HEK293 (cell line): Measurements from ENCODE around the gene CELF4.

Source experiments
- CTCF ChIA-PET: fragments of 350-600 bp; formaldehyde crosslinking; extraction: SDS; loops from one replicate; lab custom pipeline; 2021; ENCODE audit warnings: antibody characterized with exemption; lab: Yijun Ruan, JAX
- POLR2A ChIA-PET: fragments of 300-600 bp; formaldehyde crosslinking; extraction: SDS; loops from one replicate; lab custom pipeline; 2020; ENCODE audit warnings: antibody characterized with exemption, inconsistent platforms; lab: Yijun Ruan, JAX
- H3K27ac ChIP-seq: fragments of 200-500 bp; sonication (Bioruptor generic); 2 replicates; pipeline ENCODE4 v1.5.1; 2014; ENCODE audit warnings: low read depth, low read length, control low read depth, inconsistent platforms; ENCODE audit errors: extremely low read depth
- H3K36me3 ChIP-seq, 2 experiments: fragments of 200-500 bp in 1 of 2; sonication (Bioruptor generic) in 1 of 2; 1 replicate in 1 of 2; 2 replicates in 1 of 2; pipeline ENCODE4 v1.5.1; 2014 to 2017; ENCODE audit warnings: inconsistent platforms in 2 of 2, low read length in 2 of 2; ENCODE audit not compliant: control insufficient read depth in 2 of 2, insufficient read depth in 1 of 2
- H3K4me1 ChIP-seq: fragments of 200-500 bp; sonication (Bioruptor generic); 2 replicates; pipeline ENCODE4 v1.5.1; 2014; ENCODE audit warnings: mild to moderate bottlenecking, low read length, inconsistent platforms; ENCODE audit not compliant: control insufficient read depth, insufficient read depth
- H3K4me3 ChIP-seq: 2 replicates; pipeline ENCODE4 v1.5.1; 2011; ENCODE audit warnings: low read depth, mild to moderate bottlenecking, control low read depth, low read length, moderate library complexity
- H3K9me3 ChIP-seq: fragments of 200-500 bp; sonication (Bioruptor generic); 2 replicates; pipeline ENCODE4 v1.5.1; 2014; ENCODE audit warnings: low read depth, low read length, inconsistent platforms; ENCODE audit not compliant: control insufficient read depth, insufficient read depth
- EGR2 ChIP-seq: fragments of 450-650 bp; formaldehyde crosslinking; IDR thresholded peaks from 2 replicates; pipeline ENCODE4 v1.5.1; 2016; ENCODE audit warnings: low read depth, missing biosample characterization, missing genetic modification characterization
- MYNN ChIP-seq: fragments of 450-650 bp; formaldehyde crosslinking; IDR thresholded peaks from 2 replicates; pipeline ENCODE4 v1.5.1; 2016; ENCODE audit warnings: missing biosample characterization, missing genetic modification characterization, borderline replicate concordance
- OVOL3 ChIP-seq: fragments of 450-650 bp; formaldehyde crosslinking; IDR thresholded peaks from 2 replicates; pipeline ENCODE4 v1.5.1; 2016; ENCODE audit warnings: missing biosample characterization, missing genetic modification characterization
- SETDB1 ChIP-seq: IDR thresholded peaks from one replicate; pipeline ENCODE4 v1.6.1; 2017; ENCODE audit warnings: mild to moderate bottlenecking, low read length, moderate library complexity, mixed read lengths; ENCODE audit not compliant: insufficient read length
- SP3 ChIP-seq: fragments of 450-650 bp; formaldehyde crosslinking; IDR thresholded peaks from 2 replicates; pipeline ENCODE4 v1.5.1; 2016; ENCODE audit warnings: missing biosample characterization, missing genetic modification characterization
- TRIM28 ChIP-seq: IDR thresholded peaks from 2 replicates; pipeline ENCODE4 v1.6.1; 2011; ENCODE audit warnings: low read length, control low read depth, borderline replicate concordance
- ZFHX2 ChIP-seq: fragments of 450-650 bp; formaldehyde crosslinking; conservative IDR thresholded peaks from 2 replicates; pipeline ENCODE4 v1.5.1; 2016; ENCODE audit warnings: missing biosample characterization, missing genetic modification characterization
- ZNF10 ChIP-seq: fragments of 450-650 bp; formaldehyde crosslinking; IDR thresholded peaks from 2 replicates; pipeline ENCODE4 v1.5.1; 2017; ENCODE audit warnings: missing biosample characterization, missing genetic modification characterization
- ZNF23 ChIP-seq: fragments of 450-650 bp; formaldehyde crosslinking; IDR thresholded peaks from 2 replicates; pipeline ENCODE4 v1.5.1; 2016; ENCODE audit warnings: missing biosample characterization, missing genetic modification characterization, borderline replicate concordance
- ZNF248 ChIP-seq: fragments of 450-650 bp; formaldehyde crosslinking; IDR thresholded peaks from 2 replicates; pipeline ENCODE4 v1.5.1; 2017; ENCODE audit warnings: missing biosample characterization, missing genetic modification characterization
- ZNF266 ChIP-seq: fragments of 450-650 bp; formaldehyde crosslinking; IDR thresholded peaks from 2 replicates; pipeline ENCODE4 v1.5.1; 2016; ENCODE audit warnings: missing biosample characterization, missing genetic modification characterization, low read depth
- ZNF335 ChIP-seq: fragments of 450-650 bp; formaldehyde crosslinking; conservative IDR thresholded peaks from 2 replicates; pipeline ENCODE4 v1.5.1; 2016; ENCODE audit warnings: missing biosample characterization, missing genetic modification characterization
- ZNF341 ChIP-seq: fragments of 450-650 bp; formaldehyde crosslinking; IDR thresholded peaks from 2 replicates; pipeline ENCODE4; 2016; ENCODE audit warnings: low read depth, missing biosample characterization, missing genetic modification characterization
- ZNF548 ChIP-seq: fragments of 450-650 bp; formaldehyde crosslinking; IDR thresholded peaks from 2 replicates; pipeline ENCODE4 v1.5.1; 2016; ENCODE audit warnings: missing biosample characterization, missing genetic modification characterization
- ZNF580 ChIP-seq: fragments of 450-650 bp; formaldehyde crosslinking; IDR thresholded peaks from 2 replicates; pipeline ENCODE4 v1.5.1; 2016; ENCODE audit warnings: missing biosample characterization, missing genetic modification characterization
- ZNF629 ChIP-seq: fragments of 450-650 bp; formaldehyde crosslinking; IDR thresholded peaks from 2 replicates; pipeline ENCODE4 v1.5.1; 2017; ENCODE audit warnings: missing biosample characterization, missing genetic modification characterization
- ZNF785 ChIP-seq: fragments of 450-650 bp; formaldehyde crosslinking; IDR thresholded peaks from 2 replicates; pipeline ENCODE4 v1.5.1; 2016; ENCODE audit warnings: missing biosample characterization, missing genetic modification characterization
- ZNF791 ChIP-seq: fragments of 450-650 bp; formaldehyde crosslinking; IDR thresholded peaks from 2 replicates; pipeline ENCODE4 v1.5.1; 2016; ENCODE audit warnings: missing biosample characterization, missing genetic modification characterization
- ZNF792 ChIP-seq: fragments of 450-650 bp; formaldehyde crosslinking; IDR thresholded peaks from 2 replicates; pipeline ENCODE4 v1.5.1; 2016; ENCODE audit warnings: missing biosample characterization, missing genetic modification characterization
- ZSCAN4 ChIP-seq: fragments of 450-650 bp; formaldehyde crosslinking; IDR thresholded peaks from 2 replicates; pipeline ENCODE4 v1.5.1; 2017; ENCODE audit warnings: missing biosample characterization, missing genetic modification characterization
- TF ChIP-seq, protein P1 (sequence below): fragments of 450-650 bp; formaldehyde crosslinking; IDR thresholded peaks from 2 replicates; pipeline ENCODE4 v1.5.1; 2017; ENCODE audit warnings: missing biosample characterization, missing genetic modification characterization
- TF ChIP-seq, protein P2 (sequence below): fragments of 450-650 bp; formaldehyde crosslinking; IDR thresholded peaks from 2 replicates; pipeline ENCODE4 v1.5.1; 2016; ENCODE audit warnings: missing biosample characterization, missing genetic modification characterization
- TF ChIP-seq, protein P3 (sequence below): fragments of 450-650 bp; formaldehyde crosslinking; IDR thresholded peaks from 2 replicates; pipeline ENCODE4 v1.5.1; 2016; ENCODE audit warnings: missing biosample characterization, missing genetic modification characterization

CELF4 gene

DNA sequence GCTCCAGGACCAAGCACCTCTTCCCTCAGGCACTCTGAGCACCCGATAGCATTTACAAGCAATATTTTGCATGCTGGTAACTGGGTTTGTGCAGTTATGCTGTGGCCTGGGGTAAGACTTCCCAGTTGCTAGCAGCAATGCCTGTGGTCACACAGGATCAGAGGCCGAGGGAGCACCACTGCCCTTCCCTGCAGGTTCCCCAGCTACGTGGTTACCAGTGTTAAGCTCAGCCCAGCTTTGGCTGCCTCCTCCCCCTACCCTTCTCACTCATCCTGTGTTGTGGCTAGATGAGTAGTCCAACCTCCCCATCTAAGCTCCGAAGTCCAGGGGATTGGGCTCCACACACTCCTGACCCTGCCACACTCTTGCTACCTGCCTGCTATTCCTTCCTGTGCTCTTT is 141.1 kb downstream of the CELF4 start:
- H3K36me3 ChIP-seq, result no peaks in the 10 kb centered on the region
- no peaks in the 10 kb centered on the region for H3K9me3 ChIP-seq
- H3K4me1 ChIP-seq, result no peaks in the 10 kb centered on the region
- no peak overlapping the region for H3K4me3 ChIP-seq
- ChIA-PET POLR2A (no interaction called here), CTCF (no interaction called here)
- H3K27ac ChIP-seq, result no peak overlapping the region
- no peak for TF ChIP-seq MYNN (tag by site-specific recombination)
- no peak for TF ChIP-seq ZNF629 (tag by site-specific recombination)

GRCh38 chr18:37422596-37422995 is 143.0 kb downstream of the CELF4 start:
- POLR2A ChIA-PET, result no interaction called here
- Histone ChIP-seq H3K4me1 (no peaks in the 10 kb centered on the region), H3K4me3 (no peak overlapping the region), H3K9me3 (no peaks in the 10 kb centered on the region), H3K27ac (no peak overlapping the region), H3K36me3 (no peaks in the 10 kb centered on the region)
- CTCF ChIA-PET, result interaction anchor here (1.3 to 1.5 kb wide), 3 partner anchors 13 to 43 kb away, joined by 3 read pairs; no protein-coding TSS in a partner anchor
- no peak for TF ChIP-seq ZNF10 (tag by site-specific recombination)
- TF ChIP-seq TRIM28, result no peak
- TF ChIP-seq ZNF792, result no peak
- TF ChIP-seq EGR2 (tag by site-specific recombination), result no peak
- no peak for TF ChIP-seq ZNF548 (tag by site-specific recombination)
- TF ChIP-seq ZSCAN4, result no peak
- TF ChIP-seq SP3 (tag by site-specific recombination), result no peak
- TF ChIP-seq ZNF248 (tag by site-specific recombination), result no peak
- no peak for TF ChIP-seq ZNF785 (tag by site-specific recombination)
- no peak for TF ChIP-seq ZNF335 (tag by site-specific recombination)

DNA sequence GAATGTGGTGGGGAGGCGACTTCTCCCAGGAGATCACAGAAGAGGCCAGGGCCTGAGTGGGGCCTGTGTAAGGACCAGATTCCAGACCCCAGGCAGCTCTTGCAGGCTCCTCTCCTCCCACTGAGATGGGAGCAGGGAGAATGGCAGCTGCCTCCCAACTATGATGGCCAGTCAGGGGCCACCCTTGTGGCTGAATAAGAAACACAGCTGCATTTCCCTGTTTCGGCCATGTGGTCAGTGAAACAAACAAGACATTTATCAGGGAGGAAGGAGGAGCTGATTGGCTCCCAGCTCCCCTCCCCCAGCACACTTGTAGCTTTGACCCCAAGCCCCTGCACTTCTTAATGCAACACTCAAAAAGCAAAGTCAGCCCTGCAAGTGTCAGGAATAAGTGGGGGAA is 143.5 kb downstream of the CELF4 start:
- no peak overlapping the region for H3K4me3 ChIP-seq
- ChIA-PET CTCF (interaction anchor here (1.3 to 1.5 kb wide), 2 partner anchors 15 to 43 kb away, joined by 3 read pairs; no protein-coding TSS in a partner anchor), POLR2A (no interaction called here)
- H3K36me3 ChIP-seq, result no peaks in the 10 kb centered on the region
- H3K27ac ChIP-seq, result no peak overlapping the region
- H3K9me3 ChIP-seq, result no peaks in the 10 kb centered on the region
- H3K4me1 ChIP-seq, result no peaks in the 10 kb centered on the region
- TF ChIP-seq, protein P1, sequence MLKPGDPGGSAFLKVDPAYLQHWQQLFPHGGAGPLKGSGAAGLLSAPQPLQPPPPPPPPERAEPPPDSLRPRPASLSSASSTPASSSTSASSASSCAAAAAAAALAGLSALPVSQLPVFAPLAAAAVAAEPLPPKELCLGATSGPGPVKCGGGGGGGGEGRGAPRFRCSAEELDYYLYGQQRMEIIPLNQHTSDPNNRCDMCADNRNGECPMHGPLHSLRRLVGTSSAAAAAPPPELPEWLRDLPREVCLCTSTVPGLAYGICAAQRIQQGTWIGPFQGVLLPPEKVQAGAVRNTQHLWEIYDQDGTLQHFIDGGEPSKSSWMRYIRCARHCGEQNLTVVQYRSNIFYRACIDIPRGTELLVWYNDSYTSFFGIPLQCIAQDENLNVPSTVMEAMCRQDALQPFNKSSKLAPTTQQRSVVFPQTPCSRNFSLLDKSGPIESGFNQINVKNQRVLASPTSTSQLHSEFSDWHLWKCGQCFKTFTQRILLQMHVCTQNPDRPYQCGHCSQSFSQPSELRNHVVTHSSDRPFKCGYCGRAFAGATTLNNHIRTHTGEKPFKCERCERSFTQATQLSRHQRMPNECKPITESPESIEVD (tag by site-specific recombination), result no peak
- TF ChIP-seq EGR2 (tag by site-specific recombination) (no peak), SETDB1 (no peak), ZNF791 (tag by site-specific recombination) (no peak), ZNF580 (tag by site-specific recombination) (no peak), OVOL3 (no peak), ZFHX2 (tag by site-specific recombination) (no peak), ZNF23 (tag by site-specific recombination) (no peak), ZNF785 (tag by site-specific recombination) (no peak), ZNF266 (tag by site-specific recombination) (no peak), ZNF341 (no peak)
- TF ChIP-seq, protein P2, sequence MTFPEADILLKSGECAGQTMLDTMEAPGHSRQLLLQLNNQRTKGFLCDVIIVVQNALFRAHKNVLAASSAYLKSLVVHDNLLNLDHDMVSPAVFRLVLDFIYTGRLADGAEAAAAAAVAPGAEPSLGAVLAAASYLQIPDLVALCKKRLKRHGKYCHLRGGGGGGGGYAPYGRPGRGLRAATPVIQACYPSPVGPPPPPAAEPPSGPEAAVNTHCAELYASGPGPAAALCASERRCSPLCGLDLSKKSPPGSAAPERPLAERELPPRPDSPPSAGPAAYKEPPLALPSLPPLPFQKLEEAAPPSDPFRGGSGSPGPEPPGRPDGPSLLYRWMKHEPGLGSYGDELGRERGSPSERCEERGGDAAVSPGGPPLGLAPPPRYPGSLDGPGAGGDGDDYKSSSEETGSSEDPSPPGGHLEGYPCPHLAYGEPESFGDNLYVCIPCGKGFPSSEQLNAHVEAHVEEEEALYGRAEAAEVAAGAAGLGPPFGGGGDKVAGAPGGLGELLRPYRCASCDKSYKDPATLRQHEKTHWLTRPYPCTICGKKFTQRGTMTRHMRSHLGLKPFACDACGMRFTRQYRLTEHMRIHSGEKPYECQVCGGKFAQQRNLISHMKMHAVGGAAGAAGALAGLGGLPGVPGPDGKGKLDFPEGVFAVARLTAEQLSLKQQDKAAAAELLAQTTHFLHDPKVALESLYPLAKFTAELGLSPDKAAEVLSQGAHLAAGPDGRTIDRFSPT (tag by site-specific recombination), result no peak
- TF ChIP-seq, protein P3, sequence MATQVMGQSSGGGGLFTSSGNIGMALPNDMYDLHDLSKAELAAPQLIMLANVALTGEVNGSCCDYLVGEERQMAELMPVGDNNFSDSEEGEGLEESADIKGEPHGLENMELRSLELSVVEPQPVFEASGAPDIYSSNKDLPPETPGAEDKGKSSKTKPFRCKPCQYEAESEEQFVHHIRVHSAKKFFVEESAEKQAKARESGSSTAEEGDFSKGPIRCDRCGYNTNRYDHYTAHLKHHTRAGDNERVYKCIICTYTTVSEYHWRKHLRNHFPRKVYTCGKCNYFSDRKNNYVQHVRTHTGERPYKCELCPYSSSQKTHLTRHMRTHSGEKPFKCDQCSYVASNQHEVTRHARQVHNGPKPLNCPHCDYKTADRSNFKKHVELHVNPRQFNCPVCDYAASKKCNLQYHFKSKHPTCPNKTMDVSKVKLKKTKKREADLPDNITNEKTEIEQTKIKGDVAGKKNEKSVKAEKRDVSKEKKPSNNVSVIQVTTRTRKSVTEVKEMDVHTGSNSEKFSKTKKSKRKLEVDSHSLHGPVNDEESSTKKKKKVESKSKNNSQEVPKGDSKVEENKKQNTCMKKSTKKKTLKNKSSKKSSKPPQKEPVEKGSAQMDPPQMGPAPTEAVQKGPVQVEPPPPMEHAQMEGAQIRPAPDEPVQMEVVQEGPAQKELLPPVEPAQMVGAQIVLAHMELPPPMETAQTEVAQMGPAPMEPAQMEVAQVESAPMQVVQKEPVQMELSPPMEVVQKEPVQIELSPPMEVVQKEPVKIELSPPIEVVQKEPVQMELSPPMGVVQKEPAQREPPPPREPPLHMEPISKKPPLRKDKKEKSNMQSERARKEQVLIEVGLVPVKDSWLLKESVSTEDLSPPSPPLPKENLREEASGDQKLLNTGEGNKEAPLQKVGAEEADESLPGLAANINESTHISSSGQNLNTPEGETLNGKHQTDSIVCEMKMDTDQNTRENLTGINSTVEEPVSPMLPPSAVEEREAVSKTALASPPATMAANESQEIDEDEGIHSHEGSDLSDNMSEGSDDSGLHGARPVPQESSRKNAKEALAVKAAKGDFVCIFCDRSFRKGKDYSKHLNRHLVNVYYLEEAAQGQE (tag by site-specific recombination), result no peak
